SK-N-SH (cell line): ENCODE data around the gene SRA1. TPM values are rescaled to one million over a fixed set of nuclear protein-coding genes. Genes with fewer than 3 reads are reported as not detected.

Source experiments
- CTCF ChIA-PET: fragments of 300-600, 350-600 bp; formaldehyde crosslinking; extraction: SDS; loops from one replicate; lab custom pipeline; 2021; lab: Yijun Ruan, JAX
- POLR2A ChIA-PET: fragments of 350-600 bp; sonication (Branson Sonifier 250); formaldehyde crosslinking; extraction: SDS; loops from one replicate; lab custom pipeline; 2020; ENCODE audit warnings: antibody characterized with exemption, inconsistent platforms; lab: Yijun Ruan, JAX
- DNase-seq: peaks from one replicate; pipeline ENCODE4 v3.0.0; 2012
- H2AFZ ChIP-seq: fragments of 200-600 bp; sonication (generic); 2 replicates; pipeline ENCODE4 v1.8.1; 2016; ENCODE audit warnings: antibody characterized with exemption, mild to moderate bottlenecking, low read depth
- H3F3A ChIP-seq: fragments of 200-600 bp; sonication (generic); replicated peaks from 2 replicates; pipeline ENCODE3; 2016; ENCODE audit warnings: antibody characterized with exemption, mild to moderate bottlenecking; ENCODE audit not compliant: insufficient read depth
- H3K27ac ChIP-seq, 2 experiments: fragments of 200-500 bp in 1 of 2; fragments of 200-600 bp in 1 of 2; sonication (Bioruptor generic) in 1 of 2; sonication (generic), shearing (Covaris generic) in 1 of 2; 2 replicates each; pipeline versions ENCODE4 v1.5.1 to v1.6.1; 2014 to 2016; ENCODE audit warnings: low read depth in 2 of 2, inconsistent platforms in 1 of 2, low read length in 1 of 2, mild to moderate bottlenecking in 1 of 2, mixed read lengths in 1 of 2
- H3K27me3 ChIP-seq: fragments of 200-600 bp; sonication (generic), shearing (Covaris generic); 2 replicates; pipeline ENCODE4 v1.6.1; 2016; ENCODE audit warnings: mixed run types; ENCODE audit not compliant: insufficient read depth
- H3K36me3 ChIP-seq, 2 experiments: fragments of 200-500 bp in 1 of 2; fragments of 200-600 bp in 1 of 2; sonication (Bioruptor generic) in 1 of 2; sonication (generic) in 1 of 2; replicated peaks in 1 of 2; 2 replicates each; pipeline versions ENCODE3 to v1.5.1; 2014 to 2016; ENCODE audit warnings: low read length in 1 of 2, mild to moderate bottlenecking in 1 of 2; ENCODE audit not compliant: insufficient read depth in 2 of 2, control insufficient read depth in 1 of 2
- H3K4me1 ChIP-seq, 2 experiments: fragments of 200-500 bp in 1 of 2; fragments of 200-600 bp in 1 of 2; sonication (Bioruptor generic) in 1 of 2; sonication (generic), shearing (Covaris generic) in 1 of 2; 2 replicates each; pipeline versions ENCODE4 v1.5.1 to v1.6.1; 2014 to 2016; ENCODE audit warnings: low read depth in 1 of 2, low read length in 1 of 2, mixed run types in 1 of 2; ENCODE audit not compliant: insufficient read depth in 2 of 2, control insufficient read depth in 1 of 2
- H3K4me2 ChIP-seq: fragments of 200-600 bp; sonication (generic), shearing (Covaris generic); 2 replicates; pipeline ENCODE4 v1.6.1; 2017; ENCODE audit warnings: mixed run types
- H3K4me3 ChIP-seq, 2 experiments: fragments of 200-500 bp in 1 of 2; fragments of 200-600 bp in 1 of 2; sonication (Bioruptor generic) in 1 of 2; sonication (generic), shearing (Covaris generic) in 1 of 2; 2 replicates each; pipeline versions ENCODE4 v1.5.1 to v1.8.1; 2014 to 2016; ENCODE audit warnings: low read depth in 2 of 2, inconsistent platforms in 1 of 2, low read length in 1 of 2, mild to moderate bottlenecking in 1 of 2, mixed read lengths in 1 of 2, moderate library complexity in 1 of 2
- H3K79me2 ChIP-seq: fragments of 200-600 bp; sonication (generic); 2 replicates; pipeline ENCODE4 v1.8.1; 2017; ENCODE audit warnings: mild to moderate bottlenecking; ENCODE audit not compliant: insufficient read depth
- H3K9ac ChIP-seq: fragments of 200-600 bp; sonication (generic); 2 replicates; pipeline ENCODE4 v1.6.1; 2017; ENCODE audit warnings: mixed run types
- H3K9me2 ChIP-seq: fragments of 200-600 bp; sonication (generic); 2 replicates; pipeline ENCODE4 v1.6.1; 2017; ENCODE audit warnings: mixed run types
- H3K9me3 ChIP-seq: fragments of 200-600 bp; sonication (generic); 2 replicates; pipeline ENCODE4 v1.6.1; 2017; ENCODE audit warnings: mixed run types, mild to moderate bottlenecking, moderate library complexity
- H4K20me1 ChIP-seq: fragments of 200-600 bp; sonication (generic); 2 replicates; pipeline ENCODE4 v1.6.1; 2017; ENCODE audit warnings: mild to moderate bottlenecking, mixed run types; ENCODE audit not compliant: insufficient read depth
- CHD2 ChIP-seq: fragments of 150-350 bp; IDR thresholded peaks from 2 replicates; pipeline ENCODE4 v1.6.1; 2018; ENCODE audit warnings: low read length; ENCODE audit not compliant: partially characterized antibody
- CTCF ChIP-seq: fragments of 200-600 bp; sonication (generic); IDR thresholded peaks from 2 replicates; pipeline ENCODE4 v1.6.1; 2017; ENCODE audit warnings: antibody characterized with exemption, mild to moderate bottlenecking, moderate library complexity
- FOXJ3 ChIP-seq: sonication (generic); formaldehyde crosslinking; IDR thresholded peaks from 2 replicates; pipeline ENCODE4 v1.5.1; 2020; ENCODE audit warnings: mild to moderate bottlenecking, missing genetic modification reagents
- MEF2A ChIP-seq: IDR thresholded peaks from 2 replicates; pipeline ENCODE4 v1.4.0; 2012; ENCODE audit warnings: low read depth, borderline replicate concordance
- MXI1 ChIP-seq: IDR thresholded peaks from 2 replicates; pipeline ENCODE4 v1.6.1; 2012; ENCODE audit warnings: mild to moderate bottlenecking, low read depth, low read length, improper control_type of control experiment
- NFIC ChIP-seq: IDR thresholded peaks from 2 replicates; pipeline ENCODE4 v1.4.0; 2012; ENCODE audit warnings: borderline replicate concordance
- NRF1 ChIP-seq: IDR thresholded peaks from 2 replicates; pipeline ENCODE4 v1.6.1; 2012; ENCODE audit warnings: low read depth, mild to moderate bottlenecking, low read length
- PBX3 ChIP-seq: IDR thresholded peaks from 2 replicates; pipeline ENCODE4; 2012
- POLR2AphosphoS5 ChIP-seq: IDR thresholded peaks from 2 replicates; pipeline ENCODE4 v1.6.1; 2012; ENCODE audit warnings: low read depth, low read length
- RCOR1 ChIP-seq: fragments of 150-350 bp; IDR thresholded peaks from 2 replicates; pipeline ENCODE4 v1.6.1; 2017; ENCODE audit warnings: antibody characterized with exemption, low read length
- RXRA ChIP-seq: IDR thresholded peaks from 2 replicates; pipeline ENCODE4 v1.4.0; 2012; ENCODE audit warnings: low read depth, mild to moderate bottlenecking, borderline replicate concordance
- SIN3A ChIP-seq: IDR thresholded peaks from 2 replicates; pipeline ENCODE4 v1.6.1; 2012; ENCODE audit warnings: low read depth, mild to moderate bottlenecking, low read length, moderate library complexity, borderline replicate concordance
- TAF1 ChIP-seq: IDR thresholded peaks from 2 replicates; pipeline ENCODE4 v1.6.1; 2012; ENCODE audit warnings: low read depth, mild to moderate bottlenecking, low read length, moderate library complexity, borderline replicate concordance
- USF1 ChIP-seq: IDR thresholded peaks from 2 replicates; pipeline ENCODE4 v1.4.0; 2012; ENCODE audit warnings: low read depth, borderline replicate concordance
- ZBTB33 ChIP-seq: IDR thresholded peaks from 2 replicates; pipeline ENCODE4 v1.4.0; 2012; ENCODE audit warnings: low read depth, borderline replicate concordance
- WGBS: methylation state at CpG from one replicate; pipeline ENCODE4 v1.1.6; 2017; ENCODE audit warnings: low lambda C conversion rate; 5-methylcytosine and 5-hydroxymethylcytosine counted together
- polyA plus RNA-seq, 3 experiments: library from polyadenylated mRNA; depleted of rRNA; stranded (reverse); fragments of >200 nt; gene quantifications; 2 replicates each; pipeline ENCODE4 v1.2.3, GENCODE V29; 2012

Gene SRA1
- polyA plus RNA-seq, 1 of the 3 experiments (the other 2 are of a cell fraction), result 35.9 TPM

GRCh38 chr5:140605879-140606278, 48.6 kb upstream of the SRA1 start:
- no peak for TF ChIP-seq NRF1
- TF ChIP-seq RCOR1, result no peak
- no peak for TF ChIP-seq SIN3A
- no peak for TF ChIP-seq CHD2
- TF ChIP-seq NFIC, result no peak
- no peak for TF ChIP-seq FOXJ3 (CRISPR knock-in tag)
- no peak for TF ChIP-seq ZBTB33
- no peak for TF ChIP-seq TAF1
- TF ChIP-seq POLR2AphosphoS5, result no peak
- no peak for TF ChIP-seq USF1
- no peak for TF ChIP-seq RXRA
- no peak for TF ChIP-seq PBX3
- no peak for TF ChIP-seq CTCF
- TF ChIP-seq MXI1, result no peak
- no peak for TF ChIP-seq MEF2A
- WGBS, result 57% methylated on average over 3 of the region's 3 CpGs
- Histone ChIP-seq H3K27ac (no peak overlapping the region), H3K9me3 (no peaks in the 10 kb centered on the region), H3K4me3 (no peak overlapping the region), H3K4me2 (no peak overlapping the region), H3F3A (no peaks in the 10 kb centered on the region), H4K20me1 (no peaks in the 10 kb centered on the region), H2AFZ (no peak overlapping the region), H3K9me2 (no peaks in the 10 kb centered on the region), H3K27me3 (no peaks in the 10 kb centered on the region), H3K79me2 (no peaks in the 10 kb centered on the region), H3K4me1 (no peaks in the 10 kb centered on the region), H3K36me3 (no peaks in the 10 kb centered on the region), H3K9ac (no peak overlapping the region)
- DNase-seq, result no peak
- ChIA-PET POLR2A (no interaction called here), CTCF (no interaction called here)
